Stimulated activated CD8-positive, alpha-beta memory T cell treated with anti-CD3 and anti-CD28 coated beads, Interleukin-12 subunit alpha, Interleukin-12 subunit beta, amount 100 ng/mL, for 24 hours (primary cell): ENCODE data around the gene OR1L1.

Experiments used
- DNase-seq: peaks from one replicate; pipeline ENCODE4 v3.0.0-alpha.2; 2020; ENCODE audit errors: extremely low read depth

Gene OR1L1

GRCh38 chr9:122661416-122661815, at the start of gene OR1L1:
Gene OR1L1, plus strand, starts transcription at chr9:122661716. Its CDS starts 0 bp downstream, at chr9:122661716.
- DNase-seq, result no peak

- no peak for DNase-seq
Measured at GRCh38 chr9:122614362-122614761, 47.2 kb upstream of the OR1L1 start, which contains the start of gene OR1Q1. Gene OR1Q1, plus strand, starts transcription at chr9:122614738. Its CDS starts 0 bp downstream, at chr9:122614738.

GRCh38 chr9:122619996-122620395, 41.5 kb upstream of the OR1L1 start:
- DNase-seq, result no peak

- DNase-seq, result no peak
Measured at GRCh38 chr9:122642226-122642625, 19.3 kb upstream of the OR1L1 start.

GRCh38 chr9:122656378-122656777, 5.1 kb upstream of the OR1L1 start:
- no peak for DNase-seq

- DNase-seq, result no peak
Measured at GRCh38 chr9:122657527-122657926, 4.0 kb upstream of the OR1L1 start, which contains the start of gene OR1B1. Gene OR1B1, minus strand, starts transcription at chr9:122657627.

GRCh38 chr9:122672481-122672880, 11.0 kb downstream of the OR1L1 start:
- no peak for DNase-seq

GRCh38 chr9:122684851-122685250, 23.3 kb downstream of the OR1L1 start:
- DNase-seq, result no peak

GRCh38 chr9:122695696-122696095, 34.2 kb downstream of the OR1L1 start:
- no peak for DNase-seq
